NCI-H2107 treated with DMSO at 0.1 percent for 48 hours (cell line): ENCODE data around the gene TBC1D22A.
A peak's percentile ranks its signal among the peaks of the same experiment; 100 is the strongest.

Experiments
- DNase-seq: peaks from one replicate; lab custom pipeline; 2025; ENCODE audit not compliant: unreplicated experiment; lab: John Stamatoyannopoulos, UW

TBC1D22A gene

GRCh38 chr22:46947516-46948257 is 185.2 kb downstream of the TBC1D22A start:
- no peak for DNase-seq

GRCh38 chr22:46948411-46949144 is 186.1 kb downstream of the TBC1D22A start:
- DNase-seq, result no peak

- DNase-seq, result no peak
These were observed 188.9 kb downstream of the TBC1D22A start for GRCh38 chr22:46951350-46951749.

- DNase-seq, result no peak
These were observed 189.5 kb downstream of the TBC1D22A start for GRCh38 chr22:46951973-46952372.

- DNase-seq, result no peak
These were observed 191.7 kb downstream of the TBC1D22A start for GRCh38 chr22:46953968-46954765.

- no peak for DNase-seq
These were observed 192.3 kb downstream of the TBC1D22A start for GRCh38 chr22:46954781-46955180.

GRCh38 chr22:46956498-46957215 is 194.2 kb downstream of the TBC1D22A start:
- DNase-seq, result no peak

- no peak for DNase-seq
These were observed 195.1 kb downstream of the TBC1D22A start for GRCh38 chr22:46957521-46957920.

GRCh38 chr22:46958191-46958590 is 195.7 kb downstream of the TBC1D22A start:
- DNase-seq, result no peak

- no peak for DNase-seq
These were observed 196.2 kb downstream of the TBC1D22A start for GRCh38 chr22:46958658-46959057.

- no peak for DNase-seq
These were observed 196.9 kb downstream of the TBC1D22A start for GRCh38 chr22:46959369-46959768.

GRCh38 chr22:46961591-46962295 is 199.3 kb downstream of the TBC1D22A start:
- DNase-seq, result peak; percentile 10

GRCh38 chr22:46962406-46962805 is 200.0 kb downstream of the TBC1D22A start:
- no peak for DNase-seq

GRCh38 chr22:46963672-46964545 is 201.5 kb downstream of the TBC1D22A start:
- DNase-seq, result peak; percentile 73

GRCh38 chr22:46964773-46965550 is 202.5 kb downstream of the TBC1D22A start:
- DNase-seq, result no peak

- no peak for DNase-seq
These were observed 203.4 kb downstream of the TBC1D22A start for GRCh38 chr22:46965555-46966494.

- no peak for DNase-seq
These were observed 204.0 kb downstream of the TBC1D22A start for GRCh38 chr22:46966495-46966845.

- DNase-seq, result no peak
These were observed 204.4 kb downstream of the TBC1D22A start for GRCh38 chr22:46966846-46967245.
